Activated naive CD8-positive, alpha-beta T cell treated with anti-CD3 and anti-CD28 coated beads for 36 hours (primary cell): Measurements from ENCODE around the gene MYO1G. TPM values are rescaled to one million over a fixed set of nuclear protein-coding genes. Genes with fewer than 3 reads are reported as not detected.

Experiments used
- DNase-seq: peaks from one replicate; pipeline ENCODE4 v3.0.0; 2021
- H3K27ac Mint-ChIP-seq: one replicate; pipeline ENCODE4 v1.8.0; 2022; ENCODE audit warnings: mild to moderate bottlenecking, moderate library complexity, mixed read lengths
- H3K27me3 Mint-ChIP-seq: one replicate; pipeline ENCODE4 v1.8.0; 2022; ENCODE audit warnings: mild to moderate bottlenecking, mixed read lengths
- H3K36me3 Mint-ChIP-seq: one replicate; pipeline ENCODE4 v1.8.0; 2021; ENCODE audit warnings: mild to moderate bottlenecking, mixed read lengths
- H3K4me1 Mint-ChIP-seq: one replicate; pipeline ENCODE4 v1.8.0; 2021; ENCODE audit warnings: mixed read lengths
- H3K4me3 Mint-ChIP-seq: one replicate; pipeline ENCODE4 v1.8.0; 2022; ENCODE audit warnings: mild to moderate bottlenecking, moderate library complexity, mixed read lengths
- H3K9me3 Mint-ChIP-seq: one replicate; pipeline ENCODE4 v1.8.0; 2022; ENCODE audit warnings: mixed read lengths
- total RNA-seq, 2 experiments: library from RNA; stranded (reverse); gene quantifications; one replicate each; pipeline ENCODE4 v1.2.3, GENCODE V29; 2021

Gene MYO1G
- total RNA-seq, 2 experiments from 2014 or later: 302 to 306 TPM

GRCh38 chr7:44967571-44968446, 11.0 kb downstream of the MYO1G start:
- Mint-ChIP-seq H3K36me3 (peaks cover 48% of the 10 kb centered on the region), H3K4me3 (no peak overlapping the region), H3K27ac (peak overlapping the region; percentile 21), H3K4me1 (peaks cover 17% of the 10 kb centered on the region), H3K9me3 (no peaks in the 10 kb centered on the region), H3K27me3 (no peaks in the 10 kb centered on the region)
- DNase-seq: no peak

GRCh38 chr7:44966731-44967538, 11.9 kb downstream of the MYO1G start:
- peaks cover 13% of the 10 kb centered on the region for H3K4me1 Mint-ChIP-seq
- H3K9me3 Mint-ChIP-seq: no peaks in the 10 kb centered on the region
- peaks cover 43% of the 10 kb centered on the region for H3K36me3 Mint-ChIP-seq
- no peak overlapping the region for H3K4me3 Mint-ChIP-seq
- no peaks in the 10 kb centered on the region for H3K27me3 Mint-ChIP-seq
- no peak for DNase-seq
- H3K27ac Mint-ChIP-seq: no peak overlapping the region

- no peak overlapping the region for H3K4me3 Mint-ChIP-seq
- DNase-seq: no peak
- peaks cover 10% of the 10 kb centered on the region for H3K4me1 Mint-ChIP-seq
- peaks cover 39% of the 10 kb centered on the region for H3K36me3 Mint-ChIP-seq
- H3K27ac Mint-ChIP-seq: peak overlapping the region; percentile 29
- no peaks in the 10 kb centered on the region for H3K27me3 Mint-ChIP-seq
- H3K9me3 Mint-ChIP-seq: no peaks in the 10 kb centered on the region
Observed at GRCh38 chr7:44965937-44966730, 12.7 kb downstream of the MYO1G start.

GRCh38 chr7:44965441-44965903, 13.3 kb downstream of the MYO1G start:
- DNase-seq: no peak
- no peak overlapping the region for H3K4me3 Mint-ChIP-seq
- H3K36me3 Mint-ChIP-seq: peaks cover 38% of the 10 kb centered on the region
- H3K27me3 Mint-ChIP-seq: no peaks in the 10 kb centered on the region
- H3K4me1 Mint-ChIP-seq: peaks cover 11% of the 10 kb centered on the region
- H3K9me3 Mint-ChIP-seq: no peaks in the 10 kb centered on the region
- peak overlapping the region; percentile 42 for H3K27ac Mint-ChIP-seq

GRCh38 chr7:44964831-44965440, 13.9 kb downstream of the MYO1G start:
- peaks cover 43% of the 10 kb centered on the region for H3K36me3 Mint-ChIP-seq
- no peak overlapping the region for H3K4me3 Mint-ChIP-seq
- peaks cover 16% of the 10 kb centered on the region for H3K4me1 Mint-ChIP-seq
- DNase-seq: no peak
- no peaks in the 10 kb centered on the region for H3K9me3 Mint-ChIP-seq
- H3K27ac Mint-ChIP-seq: peak overlapping the region; percentile 42
- no peaks in the 10 kb centered on the region for H3K27me3 Mint-ChIP-seq

GRCh38 chr7:44964384-44964830, 14.4 kb downstream of the MYO1G start:
- no peaks in the 10 kb centered on the region for H3K9me3 Mint-ChIP-seq
- peak overlapping the region; percentile 8 for H3K27ac Mint-ChIP-seq
- H3K36me3 Mint-ChIP-seq: peaks cover 44% of the 10 kb centered on the region
- H3K4me1 Mint-ChIP-seq: peaks cover 22% of the 10 kb centered on the region
- no peaks in the 10 kb centered on the region for H3K27me3 Mint-ChIP-seq
- DNase-seq: no peak
- H3K4me3 Mint-ChIP-seq: no peak overlapping the region

GRCh38 chr7:44963364-44964290, 15.2 kb downstream of the MYO1G start:
- Mint-ChIP-seq H3K4me1 (peaks cover 26% of the 10 kb centered on the region), H3K4me3 (no peak overlapping the region), H3K36me3 (peaks cover 40% of the 10 kb centered on the region), H3K27ac (no peak overlapping the region), H3K27me3 (no peaks in the 10 kb centered on the region), H3K9me3 (no peaks in the 10 kb centered on the region)
- no peak for DNase-seq

GRCh38 chr7:44962483-44963251, 16.1 kb downstream of the MYO1G start:
- Mint-ChIP-seq H3K4me3 (no peak overlapping the region), H3K36me3 (peaks cover 33% of the 10 kb centered on the region), H3K9me3 (no peaks in the 10 kb centered on the region), H3K27ac (no peak overlapping the region), H3K27me3 (no peaks in the 10 kb centered on the region), H3K4me1 (peaks cover 24% of the 10 kb centered on the region)
- DNase-seq: no peak

GRCh38 chr7:44961844-44962482, 16.9 kb downstream of the MYO1G start:
- no peaks in the 10 kb centered on the region for H3K27me3 Mint-ChIP-seq

GRCh38 chr7:44960011-44960580, 18.7 kb downstream of the MYO1G start:
- DNase-seq: no peak
- H3K36me3 Mint-ChIP-seq: peaks cover 20% of the 10 kb centered on the region
- H3K9me3 Mint-ChIP-seq: no peaks in the 10 kb centered on the region
- no peaks in the 10 kb centered on the region for H3K27me3 Mint-ChIP-seq
- H3K4me3 Mint-ChIP-seq: no peak overlapping the region
- peak overlapping the region; percentile 57 for H3K27ac Mint-ChIP-seq
- H3K4me1 Mint-ChIP-seq: peaks cover 24% of the 10 kb centered on the region

More at GRCh38 chr7:44961844-44962482, 16.9 kb downstream of the MYO1G start:
- no peak for DNase-seq
- no peak overlapping the region for H3K4me3 Mint-ChIP-seq
- H3K4me1 Mint-ChIP-seq: peaks cover 21% of the 10 kb centered on the region
- H3K9me3 Mint-ChIP-seq: no peaks in the 10 kb centered on the region
- peaks cover 28% of the 10 kb centered on the region for H3K36me3 Mint-ChIP-seq
- H3K27ac Mint-ChIP-seq: no peak overlapping the region

- H3K27ac Mint-ChIP-seq: peak overlapping the region; percentile 57
- H3K36me3 Mint-ChIP-seq: peaks cover 19% of the 10 kb centered on the region
- H3K4me1 Mint-ChIP-seq: peaks cover 24% of the 10 kb centered on the region
- DNase-seq: no peak
- H3K27me3 Mint-ChIP-seq: no peaks in the 10 kb centered on the region
- no peaks in the 10 kb centered on the region for H3K9me3 Mint-ChIP-seq
- no peak overlapping the region for H3K4me3 Mint-ChIP-seq
Observed at GRCh38 chr7:44959433-44959951, 19.3 kb downstream of the MYO1G start.

GRCh38 chr7:44958645-44959344, 20.0 kb downstream of the MYO1G start:
- no peak for DNase-seq

More at GRCh38 chr7:44958645-44959344, 20.0 kb downstream of the MYO1G start:
- Mint-ChIP-seq H3K27ac (peak overlapping the region; percentile 67), H3K4me1 (peaks cover 24% of the 10 kb centered on the region), H3K4me3 (no peak overlapping the region), H3K27me3 (no peaks in the 10 kb centered on the region), H3K36me3 (peaks cover 15% of the 10 kb centered on the region), H3K9me3 (no peaks in the 10 kb centered on the region)
